Activated T-cell treated with anti-CD3 and anti-CD28 coated beads for 24 hours (primary cell): ENCODE data around the gene RASSF1.

Experiments
- DNase-seq: peaks from one replicate; pipeline ENCODE4 v3.0.0-alpha.2; 2020; ENCODE audit warnings: low read depth

The RASSF1 gene

DNA sequence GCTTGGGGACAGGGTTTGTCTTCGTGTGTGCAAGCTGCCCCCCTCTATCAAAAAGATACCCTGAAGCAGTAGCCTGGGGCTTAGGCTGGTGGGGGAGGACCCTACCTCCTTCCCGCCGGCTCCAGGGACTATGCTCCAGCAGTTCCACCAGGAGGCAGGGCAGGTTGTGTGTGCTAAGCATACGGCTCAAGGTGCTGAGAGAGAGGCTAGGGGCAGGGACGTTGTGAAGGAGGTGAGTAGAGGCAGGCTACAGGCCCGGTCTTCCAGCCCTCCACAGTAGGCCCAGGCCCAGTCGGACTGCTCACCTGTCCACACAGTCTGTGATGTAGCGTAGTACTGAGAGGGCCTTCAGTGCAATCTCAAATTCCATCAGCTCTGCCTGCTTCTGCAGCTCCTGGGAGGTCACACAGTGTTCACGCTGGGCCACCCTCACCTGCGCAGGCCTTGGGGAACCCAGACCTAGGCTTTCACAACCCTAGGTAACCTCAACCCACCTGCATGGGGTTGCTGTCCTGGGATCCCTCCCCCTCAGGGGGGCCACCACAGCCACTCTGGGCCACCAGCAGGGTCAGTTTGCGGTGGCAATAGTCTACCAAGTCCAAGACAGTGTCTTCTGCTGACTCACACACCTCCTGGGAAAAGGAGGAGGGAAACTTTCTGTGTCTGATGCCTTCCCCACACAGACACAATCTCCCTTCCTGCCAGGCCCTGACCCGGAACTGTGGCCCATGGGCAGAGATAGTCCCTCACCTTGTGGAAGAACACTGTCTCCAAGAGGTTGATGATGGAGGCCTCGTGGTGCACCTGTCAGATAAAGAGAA lies 2.4 kb upstream of the RASSF1 start:
- DNase-seq = no peak

DNA sequence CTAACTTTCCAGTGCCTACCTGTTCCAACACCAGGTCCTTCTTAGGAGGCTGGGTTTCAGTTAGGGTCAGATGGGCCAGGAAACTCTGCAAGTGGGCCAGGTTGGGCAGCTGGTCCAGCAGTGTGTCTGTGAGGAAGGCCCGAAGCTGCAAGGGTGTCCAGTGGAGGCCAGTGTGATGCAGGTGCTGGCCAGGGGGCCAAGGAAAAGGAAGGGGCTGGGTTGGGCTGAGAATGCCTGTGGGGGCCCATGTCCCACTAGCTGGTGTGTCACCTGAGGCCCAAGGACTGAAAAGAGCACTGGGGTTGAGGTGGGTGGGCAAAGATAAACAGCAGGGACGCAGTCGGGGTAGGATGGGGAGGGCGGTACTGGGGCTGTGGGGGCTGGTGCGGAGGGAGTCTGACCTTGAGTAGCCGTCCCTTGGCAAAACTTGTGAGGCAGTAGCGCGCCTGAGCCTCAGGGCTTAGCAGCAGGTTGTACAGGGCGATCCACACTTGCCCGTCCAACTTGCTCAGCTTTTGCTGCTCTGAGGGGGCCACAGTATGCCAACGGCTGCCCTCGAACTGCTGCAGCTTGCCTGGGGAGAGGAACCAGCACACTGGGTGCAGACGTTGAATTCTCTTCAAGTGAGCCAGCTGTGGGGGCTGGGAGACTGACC lies 1.5 kb upstream of the RASSF1 start:
- no peak for DNase-seq

DNA sequence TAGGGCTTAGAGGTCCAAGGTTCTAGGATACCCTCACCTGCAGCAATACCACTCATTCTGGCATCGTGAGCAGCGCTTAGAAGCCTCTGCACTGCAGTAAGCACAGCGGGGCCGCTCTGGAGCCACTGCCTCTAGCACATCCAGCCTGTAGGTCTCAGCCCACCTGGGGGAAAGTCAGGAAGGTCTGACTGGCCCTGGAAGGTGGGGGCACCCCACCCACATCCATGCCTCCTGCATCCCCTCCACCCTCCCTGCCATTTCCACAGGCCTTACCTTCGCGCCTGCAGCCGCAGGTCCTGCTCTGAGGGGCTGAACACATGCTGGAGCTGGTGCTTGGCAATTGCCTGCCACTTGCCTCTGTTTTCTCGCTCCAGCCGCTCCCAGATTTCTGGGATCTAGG lies 901 bp upstream of the RASSF1 start:
- DNase-seq = no peak

DNA sequence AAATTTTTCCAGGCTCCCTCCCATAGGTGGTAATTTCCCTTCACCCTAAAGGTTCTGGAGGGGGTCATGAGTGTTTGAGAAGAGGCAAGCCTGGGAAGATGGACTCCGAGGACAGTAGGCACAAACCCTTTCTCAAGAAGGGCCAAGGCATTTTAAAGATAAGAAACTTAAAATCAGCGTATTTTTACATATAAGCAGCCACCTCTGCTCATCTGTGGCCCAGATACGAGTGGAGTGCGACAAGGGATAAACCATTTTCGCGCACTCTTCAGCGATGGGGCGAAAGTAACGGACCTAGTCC lies 539 bp downstream of the RASSF1 start:
- DNase-seq = no peak

DNA sequence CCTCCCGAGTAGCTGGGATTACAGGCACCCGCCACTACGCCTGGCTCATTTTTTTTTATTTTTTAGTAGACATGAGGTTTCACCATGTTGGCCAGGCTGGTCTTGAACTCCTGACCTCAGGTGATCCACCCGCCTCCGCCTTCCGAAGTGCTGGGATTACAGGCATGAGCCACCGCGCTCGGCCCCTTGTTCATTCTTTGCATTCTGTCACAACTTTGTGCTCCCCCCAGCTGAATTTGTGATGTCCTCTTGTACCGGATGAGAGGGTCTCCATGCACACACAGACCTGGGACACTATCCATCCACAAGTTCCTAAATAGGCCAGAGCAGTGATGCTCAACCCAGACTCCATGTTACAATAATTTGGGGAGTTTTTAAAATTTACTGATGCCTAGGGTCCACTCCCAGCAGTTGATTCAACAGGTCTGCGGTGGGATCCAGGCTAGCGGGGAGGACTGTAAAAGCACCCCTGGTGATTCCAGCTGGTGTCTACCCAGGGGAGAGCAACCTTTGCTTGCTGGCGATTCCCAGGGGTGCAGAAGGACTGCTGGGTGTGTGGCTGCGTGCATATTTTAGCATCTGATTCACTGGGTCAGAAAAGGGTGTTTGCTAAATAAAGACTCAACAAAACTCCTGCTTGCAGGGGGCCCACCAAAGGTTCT lies 1.0 kb downstream of the RASSF1 start:
- DNase-seq = no peak

DNA sequence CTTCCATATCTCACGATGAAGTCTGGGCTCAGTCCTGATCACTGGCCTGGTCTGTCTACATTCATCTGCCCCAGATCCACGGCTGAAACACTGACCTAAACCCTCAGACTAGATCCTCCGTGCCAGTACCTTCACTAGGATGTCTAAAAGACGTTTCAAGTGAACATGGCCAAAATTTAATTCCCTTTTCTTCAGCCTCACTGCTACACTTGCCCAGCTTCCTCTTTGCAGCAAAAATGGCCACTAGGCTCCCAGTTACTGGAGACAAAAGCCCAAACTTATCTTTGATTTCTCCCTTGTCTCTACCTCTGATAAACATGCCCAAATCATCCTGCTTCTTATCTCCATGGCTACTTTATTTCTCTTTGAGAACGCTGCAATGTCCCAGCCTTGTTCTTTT lies 1.7 kb downstream of the RASSF1 start:
- no peak for DNase-seq

DNA sequence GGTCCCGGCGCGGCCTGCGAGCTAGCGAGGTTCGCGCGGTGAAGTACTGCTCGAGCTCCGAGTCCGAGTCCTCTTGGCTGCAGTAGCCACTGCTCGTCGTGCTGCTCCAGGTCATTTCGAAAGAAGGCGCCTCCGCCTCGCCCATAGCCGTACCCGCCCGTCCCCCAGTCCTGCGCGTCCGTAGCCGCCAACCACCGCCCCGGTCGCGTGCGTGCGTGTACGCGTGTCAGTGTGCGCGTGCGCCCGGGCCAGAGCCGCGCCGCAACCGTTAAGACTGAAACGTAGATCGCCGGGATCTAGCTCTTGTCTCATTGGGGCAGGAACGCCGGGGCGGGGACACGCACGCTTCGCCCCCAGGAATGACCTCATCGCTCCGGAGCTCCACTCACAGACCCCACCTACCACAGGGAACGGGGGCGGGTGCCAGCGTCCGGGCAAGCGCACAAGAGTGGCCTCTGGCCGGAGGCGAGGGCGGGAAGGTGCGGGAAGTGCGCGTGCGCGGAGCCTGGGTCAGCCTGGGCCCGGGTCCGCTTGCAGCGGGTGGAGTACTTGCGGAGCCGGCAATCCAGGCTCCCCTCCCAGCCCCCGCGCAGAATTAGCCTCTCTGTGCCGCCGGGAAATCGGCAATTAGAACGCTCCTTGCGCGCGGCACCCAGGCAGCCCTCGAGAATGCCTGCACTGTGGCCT lies 3.3 kb downstream of the RASSF1 start:
- peak; percentile 94 for DNase-seq

DNA sequence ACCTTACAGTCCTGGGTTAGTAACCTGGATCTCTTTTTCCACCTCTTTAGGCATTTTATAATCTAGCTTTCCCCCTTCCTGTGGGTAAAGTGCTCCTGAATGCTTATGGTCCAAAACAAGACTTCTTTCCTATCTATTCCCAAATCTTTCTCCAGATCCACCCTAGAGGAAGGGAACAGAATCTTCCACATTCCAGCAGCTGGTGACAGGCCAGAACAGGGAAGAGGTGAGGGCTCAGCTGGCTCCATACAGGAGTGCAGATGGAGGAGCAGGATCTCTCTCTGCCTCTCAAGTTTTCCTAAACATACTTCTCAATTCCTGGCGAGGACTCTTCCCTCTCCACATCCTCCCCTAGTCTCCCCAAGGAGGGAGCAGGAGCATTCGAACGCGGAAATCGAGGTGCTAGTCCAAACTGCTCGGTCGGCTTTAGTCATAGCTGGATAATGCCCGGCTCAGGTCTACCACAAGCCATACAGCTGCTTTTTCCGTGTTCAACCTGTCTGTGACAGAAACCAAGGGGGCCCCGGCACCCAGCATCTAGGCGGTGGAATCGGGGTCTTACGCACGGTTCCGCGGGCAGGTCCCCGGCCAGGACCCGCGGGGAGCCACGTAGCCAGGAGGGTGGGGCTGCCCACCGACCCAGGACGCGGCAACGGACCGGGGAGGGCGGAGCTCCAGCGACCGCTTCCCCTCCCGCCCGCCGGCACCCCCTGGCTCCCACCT lies 4.0 kb downstream of the RASSF1 start:
- DNase-seq = no peak

DNA sequence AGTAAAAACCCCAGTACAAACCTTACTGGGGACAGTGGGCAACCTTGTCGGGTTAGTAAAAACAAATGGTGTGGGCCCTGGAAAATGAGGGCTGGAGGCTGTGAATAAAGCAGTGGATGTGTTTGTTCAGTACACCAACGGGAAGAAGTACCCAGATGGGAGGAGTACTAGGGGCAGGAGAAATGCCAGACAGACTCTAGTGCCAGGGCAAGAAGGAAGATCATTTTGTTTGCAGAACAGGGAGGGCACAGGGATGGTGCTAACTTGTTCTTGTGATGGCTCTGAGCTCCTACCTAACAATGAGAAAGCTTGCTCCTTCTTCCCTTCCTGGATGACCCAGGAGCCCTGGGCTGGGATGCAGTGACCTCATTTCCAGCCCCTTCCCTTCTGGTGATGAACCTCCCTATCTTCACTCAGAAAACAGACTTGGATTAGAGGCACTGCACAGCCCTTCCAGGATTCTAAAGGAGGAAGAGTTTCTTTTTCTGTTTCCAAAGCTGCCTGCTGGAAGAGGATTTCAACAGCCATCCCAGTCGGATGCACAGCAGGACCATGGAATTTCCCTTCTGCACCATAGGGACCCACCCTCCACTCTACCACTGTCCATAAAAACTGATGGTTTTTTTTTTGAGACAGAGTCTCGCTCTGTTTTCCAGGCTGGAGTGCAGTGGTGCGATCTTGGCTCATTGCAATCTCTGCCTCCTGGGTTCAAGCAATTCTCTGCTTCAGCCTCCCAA lies 6.1 kb downstream of the RASSF1 start:
- DNase-seq = no peak

DNA sequence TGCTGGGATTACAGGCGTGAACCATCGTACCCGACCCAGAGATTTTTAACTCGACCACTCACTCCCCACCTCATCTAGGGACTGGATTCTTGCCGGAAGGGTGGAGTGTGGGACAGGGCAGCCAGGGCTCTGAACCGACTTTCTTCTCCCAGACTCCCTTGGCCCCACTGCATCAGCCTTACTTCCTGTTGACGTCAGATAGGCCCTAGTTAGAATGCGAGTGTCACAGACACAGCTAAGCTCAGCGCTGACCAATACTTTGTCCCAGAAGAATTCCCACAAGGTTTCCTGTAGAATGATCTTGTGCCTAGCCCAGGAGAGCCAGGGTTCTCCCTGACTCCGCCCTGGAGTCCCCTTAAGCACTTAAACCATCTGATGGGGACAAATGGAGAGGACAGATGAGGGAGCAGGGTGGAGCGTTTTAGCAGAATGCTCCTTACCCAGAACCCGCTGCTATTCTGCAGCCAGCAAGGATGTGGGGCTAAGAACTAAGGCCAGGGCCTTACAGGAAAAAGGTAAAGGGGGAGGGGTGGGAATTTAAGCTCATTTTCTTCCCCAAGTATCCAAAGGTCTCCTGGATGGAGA lies 6.8 kb downstream of the RASSF1 start:
- DNase-seq = no peak

DNA sequence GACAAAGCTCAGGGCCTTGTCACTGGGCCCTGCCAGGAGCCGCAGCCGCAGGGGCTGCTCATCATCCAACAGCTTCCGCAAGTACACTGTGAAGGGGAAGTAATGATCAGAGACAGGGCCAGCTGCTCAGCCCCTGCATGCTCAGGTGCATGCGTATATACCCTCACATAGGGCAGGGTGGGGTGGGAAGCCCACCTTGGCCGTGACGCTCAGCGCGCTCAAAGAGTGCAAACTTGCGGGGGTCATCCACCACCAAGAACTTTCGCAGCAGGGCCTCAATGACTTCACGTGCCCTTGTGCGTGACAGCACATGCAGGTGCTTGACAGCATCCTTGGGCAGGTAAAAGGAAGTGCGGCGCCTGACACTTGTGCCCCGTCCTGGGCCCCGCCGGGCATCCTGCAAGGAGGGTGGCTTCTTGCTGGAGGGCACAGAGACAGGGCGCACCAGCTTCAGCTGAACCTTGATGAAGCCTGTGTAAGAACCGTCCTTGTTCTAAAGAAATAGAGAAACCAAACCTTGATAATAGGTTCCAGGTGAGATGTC lies 9.2 kb downstream of the RASSF1 start:
- no peak for DNase-seq

DNA sequence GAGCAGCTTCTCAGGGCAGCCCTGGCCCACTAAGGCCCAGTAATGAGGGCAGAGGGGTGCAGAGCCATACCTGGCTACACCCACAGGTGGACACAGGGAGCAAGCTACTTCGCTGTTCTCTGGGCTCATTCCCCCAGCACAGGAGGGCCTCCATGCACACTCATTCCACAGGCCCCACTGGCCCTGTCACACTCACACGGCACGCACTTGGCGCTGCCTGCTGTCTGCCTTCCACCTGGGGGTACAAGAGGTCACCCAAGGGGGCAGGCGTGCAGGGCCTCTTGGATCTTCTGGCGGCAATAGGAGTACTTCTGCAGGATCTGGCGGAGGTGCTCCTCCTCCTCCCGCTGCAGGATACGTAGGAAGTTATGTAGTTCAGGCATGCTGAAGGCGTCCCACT lies 10.3 kb downstream of the RASSF1 start:
- no peak for DNase-seq

DNA sequence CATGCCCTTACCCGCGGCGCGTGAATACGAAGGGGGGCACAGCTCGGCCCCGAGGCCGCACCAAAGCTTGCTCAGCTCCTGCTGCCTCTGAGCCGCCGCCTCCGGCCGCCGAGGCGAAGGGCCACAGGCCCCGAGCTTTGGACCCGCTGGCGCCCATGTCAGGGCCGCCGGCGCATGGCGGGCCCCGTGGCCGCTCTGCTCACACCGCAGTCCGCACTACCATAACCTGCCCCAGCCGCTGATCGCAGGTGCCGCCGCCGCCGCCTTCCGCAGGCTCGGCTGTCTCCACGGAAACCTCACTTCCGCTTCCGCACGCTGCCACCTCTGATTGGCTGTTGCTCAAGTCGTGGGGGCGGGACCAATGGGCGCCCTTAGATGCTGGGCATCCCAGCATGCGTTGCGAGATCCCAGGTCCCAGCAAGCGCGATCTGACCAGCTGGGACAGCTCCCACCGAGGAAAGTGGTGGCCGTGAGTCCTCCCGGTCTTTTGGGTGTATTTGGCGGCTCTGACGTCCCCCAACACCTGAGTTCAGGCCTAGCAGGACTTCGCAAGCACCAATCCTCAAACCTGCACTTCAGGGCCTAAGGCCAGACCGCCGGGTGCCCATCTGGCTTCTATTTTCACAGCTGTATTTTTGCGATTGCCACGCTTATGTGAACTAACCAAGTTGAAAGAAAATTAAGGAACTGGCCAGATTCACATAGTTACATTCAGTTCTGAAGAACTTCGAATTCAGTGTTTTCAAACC lies 12.5 kb downstream of the RASSF1 start, which contains the start of gene TUSC2:
Gene TUSC2 (minus strand): TSS at position 281 of the 749 bp plus-strand sequence. CDS start 124 bp downstream, at position 157.
- DNase-seq = peak; percentile 92

DNA sequence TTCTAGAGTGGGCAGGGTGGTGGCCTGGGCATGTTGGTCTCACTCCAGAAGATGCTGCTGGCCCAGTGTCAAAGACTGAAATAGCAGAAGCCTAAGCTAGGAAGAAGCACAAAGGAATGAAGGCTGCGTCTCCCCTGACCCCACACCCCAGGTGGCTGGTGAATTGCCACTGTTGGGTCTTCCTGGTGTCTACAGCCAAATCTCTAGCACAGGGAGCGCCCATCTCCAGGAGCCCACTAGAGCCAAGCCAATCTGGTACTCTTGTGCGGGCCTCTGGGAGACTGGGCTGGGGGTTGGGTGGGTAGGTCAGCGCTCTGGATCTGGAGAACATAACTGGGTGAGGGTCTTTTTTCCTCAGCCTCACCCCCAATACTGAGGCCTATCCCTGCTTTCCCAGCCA lies 13.5 kb downstream of the RASSF1 start:
- no peak for DNase-seq

DNA sequence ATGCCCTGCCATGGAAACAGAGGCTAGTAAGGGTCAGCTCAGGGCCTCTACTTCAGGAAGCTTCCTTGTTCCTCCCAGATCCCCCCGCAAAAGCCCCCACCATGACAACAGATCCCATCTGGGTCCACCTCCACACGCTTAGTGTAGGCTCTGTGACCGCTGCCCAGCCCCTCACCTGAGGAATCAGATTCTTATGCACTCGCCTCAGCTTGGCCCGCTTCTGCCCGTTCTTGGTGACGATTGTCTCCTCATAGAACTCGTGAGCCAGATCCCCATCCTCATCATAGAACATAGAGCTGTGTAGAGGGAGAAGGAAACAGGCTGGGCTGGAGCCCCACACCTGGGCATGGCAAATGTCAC lies 14.5 kb downstream of the RASSF1 start:
- DNase-seq = no peak

DNA sequence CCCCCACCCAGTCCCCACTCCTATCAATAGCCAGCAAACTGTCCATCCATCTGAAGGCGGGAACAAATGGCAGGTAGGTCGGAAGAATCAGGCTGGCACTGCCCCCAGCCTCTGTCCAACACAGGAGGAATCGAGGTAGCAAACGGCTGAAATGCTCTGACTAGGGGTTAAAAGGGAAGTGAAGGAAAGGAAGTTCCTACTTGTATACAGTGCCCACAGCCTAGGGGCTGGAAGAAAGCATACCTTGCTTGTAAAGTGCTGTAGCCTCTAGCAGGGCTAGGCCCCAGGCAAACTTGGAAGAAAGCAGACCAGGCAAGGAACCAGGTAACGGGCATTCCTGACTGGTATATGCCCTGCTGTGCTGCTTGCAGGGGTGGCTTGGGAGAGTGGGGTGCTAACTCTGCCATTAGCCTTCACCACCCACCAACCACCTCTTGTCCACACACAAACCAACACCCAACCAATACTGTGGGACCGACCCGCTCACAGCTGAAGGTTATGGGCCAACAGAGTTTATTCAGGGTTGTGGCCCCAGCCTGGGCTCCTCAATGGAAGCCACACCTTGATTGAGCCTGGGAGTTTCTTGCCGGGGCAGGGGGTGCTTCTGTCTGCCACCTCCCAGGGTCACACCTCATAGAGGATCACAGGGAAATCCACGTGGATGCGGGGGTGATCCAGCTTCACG lies 15.0 kb downstream of the RASSF1 start:
- DNase-seq = no peak

DNA sequence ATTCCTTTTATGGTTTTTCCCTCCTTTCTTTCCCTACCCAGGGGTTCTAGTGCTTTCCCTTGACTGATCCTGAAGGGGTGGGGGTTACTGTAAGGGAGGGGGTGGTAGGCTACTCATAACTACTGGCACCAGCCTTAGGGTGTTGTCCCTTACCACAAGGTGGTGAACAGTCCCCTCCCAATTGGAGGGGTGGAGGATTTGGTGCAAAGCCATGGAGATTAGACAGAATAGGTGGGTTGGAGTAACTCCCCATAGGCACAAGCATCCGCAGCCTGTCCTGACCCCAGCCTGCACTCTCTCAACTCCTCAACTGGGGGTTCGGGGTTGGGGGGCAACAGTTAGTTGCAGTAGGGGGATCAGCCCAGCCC lies 15.5 kb downstream of the RASSF1 start:
- DNase-seq = no peak

DNA sequence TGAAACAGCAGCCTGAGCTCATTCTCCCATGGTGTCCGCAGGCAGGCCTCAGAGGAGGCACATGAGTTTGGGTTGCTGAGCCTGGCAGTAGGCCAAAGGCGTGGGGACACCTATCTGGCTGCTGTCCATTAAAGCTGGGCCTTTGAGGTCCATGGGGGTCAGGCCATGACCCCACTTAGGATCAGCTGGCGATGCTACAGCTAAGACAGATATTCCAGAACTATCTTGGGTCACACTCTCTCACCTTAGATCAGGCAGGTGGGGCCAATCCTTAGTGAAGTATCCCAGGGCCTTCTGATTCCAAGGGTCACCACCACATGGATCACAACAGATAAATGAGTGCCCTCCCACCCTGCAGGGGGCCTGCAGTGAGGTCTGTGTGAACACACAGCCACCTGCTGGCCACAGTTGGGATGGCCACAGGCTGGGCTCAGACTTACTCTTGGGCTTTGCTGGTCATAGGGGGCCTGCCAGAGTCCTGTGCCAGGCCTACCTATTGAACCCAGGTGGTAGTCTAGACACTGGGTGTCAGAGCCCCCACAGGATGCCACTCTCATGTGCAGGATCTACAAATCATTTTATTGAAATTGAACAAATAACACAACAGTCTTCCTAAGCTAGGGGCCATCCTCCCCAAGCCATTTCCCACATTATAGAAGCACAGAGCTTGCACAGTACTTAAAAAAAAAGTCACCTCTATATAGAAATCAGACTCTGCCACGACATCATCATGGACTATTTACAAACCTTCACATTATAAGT lies 16.1 kb downstream of the RASSF1 start:
- peak; percentile 39 for DNase-seq
